ENCODE results near the gene PPP1R17. TPM values are rescaled to one million over a fixed set of nuclear protein-coding genes. Genes with fewer than 3 reads are reported as not detected.

PPP1R17 gene
- total and polyA plus RNA-seq, 4 donors, result not detected

DNA sequence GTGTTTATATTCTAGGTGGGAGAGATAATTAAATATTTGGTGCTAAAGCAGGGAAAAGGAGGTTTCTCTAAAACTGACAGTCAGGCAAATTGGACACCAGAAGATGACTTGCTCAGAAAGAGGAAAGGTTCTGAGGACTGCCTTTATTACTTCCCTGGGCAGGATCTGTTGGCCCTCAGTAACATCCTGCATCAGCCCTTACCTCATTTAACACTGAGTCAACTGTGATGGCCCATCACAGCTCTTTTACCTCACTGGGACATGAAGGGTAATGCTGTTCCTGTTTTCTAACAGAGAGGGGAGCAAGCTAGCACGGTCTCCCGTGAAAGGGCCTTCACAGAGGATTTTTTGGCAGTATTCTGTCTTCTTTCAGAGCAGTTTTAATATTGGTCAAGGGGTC, 12.0 kb downstream of the PPP1R17 start:
- Histone ChIP-seq H3K9ac (ENCODE audit: low read depth in 1 of 2, low read length in 2 of 2) (no peak overlapping the region), H3K4me3 (ENCODE audit: low read depth in 1 of 3, low read length in 3 of 3) (no peak overlapping the region), H3K36me3 (ENCODE audit: control insufficient read depth in 4 of 4, insufficient read depth in 3 of 4, low read depth in 1 of 4, low read length in 3 of 4) (no peaks in the 10 kb centered on the region), H3K27me3 (ENCODE audit: control insufficient read depth in 4 of 4, insufficient read depth in 4 of 4, low read length in 3 of 4) (peaks cover 0 to 8% (median 2%) of the 10 kb centered on the region in 4 donors), H3K27ac (ENCODE audit: low read depth in 1 of 2, low read length in 2 of 2) (no peak overlapping the region), H3K9me3 (ENCODE audit: control insufficient read depth in 4 of 4, low read length in 3 of 4) (no peaks in the 10 kb centered on the region), H3K4me1 (ENCODE audit: control insufficient read depth in 4 of 4, insufficient read depth in 4 of 4, low read length in 3 of 4) (no peaks in the 10 kb centered on the region)
- TF ChIP-seq, protein P1, sequence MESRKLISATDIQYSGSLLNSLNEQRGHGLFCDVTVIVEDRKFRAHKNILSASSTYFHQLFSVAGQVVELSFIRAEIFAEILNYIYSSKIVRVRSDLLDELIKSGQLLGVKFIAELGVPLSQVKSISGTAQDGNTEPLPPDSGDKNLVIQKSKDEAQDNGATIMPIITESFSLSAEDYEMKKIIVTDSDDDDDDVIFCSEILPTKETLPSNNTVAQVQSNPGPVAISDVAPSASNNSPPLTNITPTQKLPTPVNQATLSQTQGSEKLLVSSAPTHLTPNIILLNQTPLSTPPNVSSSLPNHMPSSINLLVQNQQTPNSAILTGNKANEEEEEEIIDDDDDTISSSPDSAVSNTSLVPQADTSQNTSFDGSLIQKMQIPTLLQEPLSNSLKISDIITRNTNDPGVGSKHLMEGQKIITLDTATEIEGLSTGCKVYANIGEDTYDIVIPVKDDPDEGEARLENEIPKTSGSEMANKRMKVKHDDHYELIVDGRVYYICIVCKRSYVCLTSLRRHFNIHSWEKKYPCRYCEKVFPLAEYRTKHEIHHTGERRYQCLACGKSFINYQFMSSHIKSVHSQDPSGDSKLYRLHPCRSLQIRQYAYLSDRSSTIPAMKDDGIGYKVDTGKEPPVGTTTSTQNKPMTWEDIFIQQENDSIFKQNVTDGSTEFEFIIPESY (IDR thresholded peaks at IDR 0.05), result no peak
- 52% methylated on average over 2 of the region's 2 CpGs for WGBS
- no peak for DNase-seq (ENCODE audit: low spot score)

DNA sequence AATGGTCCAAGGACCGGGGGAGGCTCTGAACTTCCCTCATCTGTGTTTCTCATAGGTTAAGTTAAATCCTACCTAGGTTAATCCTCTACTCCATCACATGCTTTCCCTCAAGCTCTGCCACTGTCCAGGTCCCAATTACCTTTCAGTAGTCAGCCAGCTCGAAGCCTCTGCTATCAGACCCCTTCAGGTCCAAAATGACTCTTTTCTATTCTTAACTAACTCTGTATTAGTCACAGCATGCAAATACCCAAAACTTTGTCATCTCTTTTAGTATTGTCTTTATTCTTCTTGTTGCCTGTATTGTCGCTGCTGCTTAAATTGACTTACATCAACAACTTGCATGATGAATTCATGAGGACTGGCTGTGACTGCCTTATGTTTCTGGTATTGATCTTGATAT, 15.3 kb downstream of the PPP1R17 start:
- no peak overlapping the region for H3K27ac ChIP-seq (ENCODE audit: low read depth in 1 of 2, low read length in 2 of 2)

More for the DNA sequence above, 15.3 kb downstream of the PPP1R17 start:
- no peak for DNase-seq (ENCODE audit: low spot score)
- H3K4me3 ChIP-seq (ENCODE audit: low read depth in 1 of 3, low read length in 3 of 3), result no peak overlapping the region
- TF ChIP-seq SP1 (IDR thresholded peaks at IDR 0.05) (no peak), HNF4A (conservative IDR thresholded peaks at IDR 0.05) (no peak), GABPA (IDR thresholded peaks at IDR 0.05 in 1 of 2, conservative IDR thresholded peaks at IDR 0.05 in 1 of 2) (no peak), RAD21 (IDR thresholded peaks at IDR 0.05) (no peak), JUND (IDR thresholded peaks at IDR 0.05) (no peak), RXRA (IDR thresholded peaks at IDR 0.05) (no peak), FOXA2 (IDR thresholded peaks at IDR 0.05) (no peak), TAF1 (conservative IDR thresholded peaks at IDR 0.05) (no peak), EGR1 (IDR thresholded peaks at IDR 0.05; ENCODE audit: low read depth in 2 of 2) (no peak), HNF4G (IDR thresholded peaks at IDR 0.05) (no peak), NR2F2 (IDR thresholded peaks at IDR 0.05) (no peak), YY1 (IDR thresholded peaks at IDR 0.05) (no peak), FOXA1 (IDR thresholded peaks at IDR 0.05) (no peak)
- TF ChIP-seq, protein P2, sequence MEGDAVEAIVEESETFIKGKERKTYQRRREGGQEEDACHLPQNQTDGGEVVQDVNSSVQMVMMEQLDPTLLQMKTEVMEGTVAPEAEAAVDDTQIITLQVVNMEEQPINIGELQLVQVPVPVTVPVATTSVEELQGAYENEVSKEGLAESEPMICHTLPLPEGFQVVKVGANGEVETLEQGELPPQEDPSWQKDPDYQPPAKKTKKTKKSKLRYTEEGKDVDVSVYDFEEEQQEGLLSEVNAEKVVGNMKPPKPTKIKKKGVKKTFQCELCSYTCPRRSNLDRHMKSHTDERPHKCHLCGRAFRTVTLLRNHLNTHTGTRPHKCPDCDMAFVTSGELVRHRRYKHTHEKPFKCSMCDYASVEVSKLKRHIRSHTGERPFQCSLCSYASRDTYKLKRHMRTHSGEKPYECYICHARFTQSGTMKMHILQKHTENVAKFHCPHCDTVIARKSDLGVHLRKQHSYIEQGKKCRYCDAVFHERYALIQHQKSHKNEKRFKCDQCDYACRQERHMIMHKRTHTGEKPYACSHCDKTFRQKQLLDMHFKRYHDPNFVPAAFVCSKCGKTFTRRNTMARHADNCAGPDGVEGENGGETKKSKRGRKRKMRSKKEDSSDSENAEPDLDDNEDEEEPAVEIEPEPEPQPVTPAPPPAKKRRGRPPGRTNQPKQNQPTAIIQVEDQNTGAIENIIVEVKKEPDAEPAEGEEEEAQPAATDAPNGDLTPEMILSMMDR (IDR thresholded peaks at IDR 0.05; ENCODE audit: low read depth, low read length, missing input control), result no peak
- TF ChIP-seq, protein P1 (IDR thresholded peaks at IDR 0.05), result no peak
- TF ChIP-seq, protein P3, sequence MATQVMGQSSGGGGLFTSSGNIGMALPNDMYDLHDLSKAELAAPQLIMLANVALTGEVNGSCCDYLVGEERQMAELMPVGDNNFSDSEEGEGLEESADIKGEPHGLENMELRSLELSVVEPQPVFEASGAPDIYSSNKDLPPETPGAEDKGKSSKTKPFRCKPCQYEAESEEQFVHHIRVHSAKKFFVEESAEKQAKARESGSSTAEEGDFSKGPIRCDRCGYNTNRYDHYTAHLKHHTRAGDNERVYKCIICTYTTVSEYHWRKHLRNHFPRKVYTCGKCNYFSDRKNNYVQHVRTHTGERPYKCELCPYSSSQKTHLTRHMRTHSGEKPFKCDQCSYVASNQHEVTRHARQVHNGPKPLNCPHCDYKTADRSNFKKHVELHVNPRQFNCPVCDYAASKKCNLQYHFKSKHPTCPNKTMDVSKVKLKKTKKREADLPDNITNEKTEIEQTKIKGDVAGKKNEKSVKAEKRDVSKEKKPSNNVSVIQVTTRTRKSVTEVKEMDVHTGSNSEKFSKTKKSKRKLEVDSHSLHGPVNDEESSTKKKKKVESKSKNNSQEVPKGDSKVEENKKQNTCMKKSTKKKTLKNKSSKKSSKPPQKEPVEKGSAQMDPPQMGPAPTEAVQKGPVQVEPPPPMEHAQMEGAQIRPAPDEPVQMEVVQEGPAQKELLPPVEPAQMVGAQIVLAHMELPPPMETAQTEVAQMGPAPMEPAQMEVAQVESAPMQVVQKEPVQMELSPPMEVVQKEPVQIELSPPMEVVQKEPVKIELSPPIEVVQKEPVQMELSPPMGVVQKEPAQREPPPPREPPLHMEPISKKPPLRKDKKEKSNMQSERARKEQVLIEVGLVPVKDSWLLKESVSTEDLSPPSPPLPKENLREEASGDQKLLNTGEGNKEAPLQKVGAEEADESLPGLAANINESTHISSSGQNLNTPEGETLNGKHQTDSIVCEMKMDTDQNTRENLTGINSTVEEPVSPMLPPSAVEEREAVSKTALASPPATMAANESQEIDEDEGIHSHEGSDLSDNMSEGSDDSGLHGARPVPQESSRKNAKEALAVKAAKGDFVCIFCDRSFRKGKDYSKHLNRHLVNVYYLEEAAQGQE (IDR thresholded peaks at IDR 0.05), result no peak
- TF ChIP-seq, protein P4, sequence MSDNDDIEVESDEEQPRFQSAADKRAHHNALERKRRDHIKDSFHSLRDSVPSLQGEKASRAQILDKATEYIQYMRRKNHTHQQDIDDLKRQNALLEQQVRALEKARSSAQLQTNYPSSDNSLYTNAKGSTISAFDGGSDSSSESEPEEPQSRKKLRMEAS (IDR thresholded peaks at IDR 0.05), result no peak
- TF ChIP-seq, protein P5, sequence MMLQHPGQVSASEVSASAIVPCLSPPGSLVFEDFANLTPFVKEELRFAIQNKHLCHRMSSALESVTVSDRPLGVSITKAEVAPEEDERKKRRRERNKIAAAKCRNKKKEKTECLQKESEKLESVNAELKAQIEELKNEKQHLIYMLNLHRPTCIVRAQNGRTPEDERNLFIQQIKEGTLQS (IDR thresholded peaks at IDR 0.05), result no peak
- H3K9me3 ChIP-seq (ENCODE audit: control insufficient read depth in 4 of 4, low read length in 3 of 4), result peaks cover 0 to 2% (median 0%) of the 10 kb centered on the region in 4 donors
- no peak overlapping the region for H3K9ac ChIP-seq (ENCODE audit: low read depth in 1 of 2, low read length in 2 of 2)
- H3K27me3 ChIP-seq (ENCODE audit: control insufficient read depth in 4 of 4, insufficient read depth in 4 of 4, low read length in 3 of 4), result peaks cover 0 to 5% (median 2%) of the 10 kb centered on the region in 4 donors
- H3K4me1 ChIP-seq (ENCODE audit: control insufficient read depth in 4 of 4, insufficient read depth in 4 of 4, low read length in 3 of 4), result no peaks in the 10 kb centered on the region
- 71% methylated on average over 3 of the region's 3 CpGs for WGBS
- H3K36me3 ChIP-seq (ENCODE audit: control insufficient read depth in 4 of 4, insufficient read depth in 3 of 4, low read depth in 1 of 4, low read length in 3 of 4), result no peaks in the 10 kb centered on the region

Measured in liver (tissue), 9 donors.